Activated gamma-delta T cell treated with Interleukin-2 at 50 U/mL for 16 hours (primary cell): Measurements from ENCODE around the gene ABL1.
"Not testable (repeated sequence)": the region's sequence is repeated elsewhere in the genome, so short reads cannot be mapped to it uniquely, and the experiment has no call there.

ENCODE experiments used
- DNase-seq: peaks from one replicate; pipeline ENCODE4 v3.0.0-alpha.2; 2020

Gene ABL1

GRCh38 chr9:130905902-130906734 lies 71.1 kb downstream of the ABL1 start:
- DNase-seq: no peak

- no peak for DNase-seq
Measured at GRCh38 chr9:130906735-130907416, 71.8 kb downstream of the ABL1 start.

GRCh38 chr9:130908146-130908877 lies 73.3 kb downstream of the ABL1 start:
- no peak for DNase-seq

GRCh38 chr9:130908878-130909355 lies 73.9 kb downstream of the ABL1 start:
- no peak for DNase-seq

GRCh38 chr9:130910041-130910440 lies 75.0 kb downstream of the ABL1 start:
- DNase-seq: not testable (repeated sequence)

- DNase-seq: not testable (repeated sequence)
Measured at GRCh38 chr9:130910670-130911069, 75.6 kb downstream of the ABL1 start.

- DNase-seq: no peak
Measured at GRCh38 chr9:130911254-130912049, 76.4 kb downstream of the ABL1 start.

GRCh38 chr9:130912932-130913598 lies 78.0 kb downstream of the ABL1 start:
- no peak for DNase-seq

- no peak for DNase-seq
Measured at GRCh38 chr9:130913599-130914416, 78.8 kb downstream of the ABL1 start.

GRCh38 chr9:130914417-130915095 lies 79.5 kb downstream of the ABL1 start:
- DNase-seq: no peak

GRCh38 chr9:130915096-130915447 lies 80.0 kb downstream of the ABL1 start:
- no peak for DNase-seq

- no peak for DNase-seq
Measured at GRCh38 chr9:130917168-130917960, 82.3 kb downstream of the ABL1 start.

GRCh38 chr9:130918101-130918825 lies 83.2 kb downstream of the ABL1 start:
- DNase-seq: no peak

GRCh38 chr9:130918826-130919558 lies 83.9 kb downstream of the ABL1 start:
- DNase-seq: no peak

GRCh38 chr9:130919559-130920145 lies 84.6 kb downstream of the ABL1 start:
- DNase-seq: no peak

- no peak for DNase-seq
Measured at GRCh38 chr9:130920233-130920632, 85.2 kb downstream of the ABL1 start.

- no peak for DNase-seq
Measured at GRCh38 chr9:130920762-130921299, 85.8 kb downstream of the ABL1 start.
